Activated T-cell treated with anti-CD3 and anti-CD28 coated beads for 24 hours (primary cell): ENCODE data around the gene FDXACB1.

Experiments used
- DNase-seq: peaks from one replicate; pipeline ENCODE4 v3.0.0-alpha.2; 2020; ENCODE audit warnings: low read depth

Gene FDXACB1, protein sequence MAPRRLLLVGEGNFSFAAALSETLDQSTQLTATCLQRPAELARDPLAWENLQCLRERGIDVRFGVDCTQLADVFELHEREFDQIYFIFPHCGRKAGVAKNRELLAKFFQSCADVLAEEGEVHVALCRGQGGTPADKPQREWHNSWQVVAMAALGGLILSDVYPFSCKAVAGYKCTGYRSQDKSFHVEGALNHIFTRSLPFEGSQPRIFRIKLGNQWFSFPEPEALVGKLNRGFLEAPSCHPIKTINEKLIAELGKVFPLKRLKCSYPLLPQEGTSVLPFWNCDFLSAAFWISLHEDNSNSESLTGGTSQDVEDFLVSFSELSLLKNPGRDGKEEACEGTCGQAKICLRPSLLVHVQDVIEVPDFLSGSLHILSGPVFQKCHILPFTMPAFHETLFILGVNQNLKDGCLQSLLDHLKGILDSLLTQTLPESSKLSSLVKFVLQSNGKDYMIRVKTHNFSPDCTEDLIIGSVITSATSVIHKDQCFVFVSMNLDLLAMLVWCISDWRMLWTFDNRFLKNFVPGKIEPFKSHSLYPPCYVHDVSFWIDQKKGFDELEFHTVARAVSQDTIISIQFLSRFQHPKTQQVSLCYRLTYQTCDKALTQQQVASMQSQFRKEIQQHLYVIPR

DNA sequence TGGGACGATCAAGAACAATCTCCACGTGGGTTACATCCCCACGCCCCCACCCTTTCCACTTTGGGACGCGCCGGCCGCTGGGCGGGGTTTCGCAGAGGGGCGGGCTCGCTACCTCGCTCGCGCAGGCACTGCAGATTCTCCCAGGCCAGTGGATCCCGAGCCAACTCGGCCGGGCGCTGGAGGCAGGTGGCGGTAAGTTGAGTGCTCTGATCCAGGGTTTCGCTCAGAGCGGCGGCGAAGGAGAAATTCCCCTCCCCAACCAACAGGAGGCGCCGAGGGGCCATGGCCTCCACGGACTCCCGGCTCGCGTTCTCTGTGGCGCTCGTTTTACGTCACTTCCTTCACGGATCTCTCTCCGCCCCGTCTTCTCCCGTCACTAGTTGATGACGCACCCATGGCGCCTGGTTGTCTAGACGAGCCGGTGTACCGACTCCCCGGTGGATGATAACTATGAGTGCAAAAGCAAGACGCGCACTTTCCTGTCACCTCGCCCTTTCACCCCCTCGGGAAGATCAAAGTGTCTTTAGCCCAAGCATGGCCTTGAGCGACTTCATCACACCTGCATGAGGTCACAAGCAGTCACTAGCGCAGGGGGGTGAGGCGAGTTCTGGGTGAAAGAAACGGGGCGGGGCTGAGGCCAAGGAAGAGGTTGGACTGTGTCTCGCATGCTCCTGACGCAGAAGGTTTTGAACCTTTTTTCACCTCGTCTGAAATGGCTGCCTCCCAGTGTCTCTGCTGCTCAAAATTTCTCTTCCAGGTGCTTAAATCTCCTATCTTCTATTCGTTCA lies at the start of gene FDXACB1, which contains the start of gene CFAP68:
Gene FDXACB1 (minus strand): TSS at position 317 of the 788 bp plus-strand sequence. CDS start 33 bp downstream, at position 284.
Gene CFAP68 (plus strand): TSS at position 693 of the 788 bp plus-strand sequence. CDS start 20 bp downstream, at position 713.
- DNase-seq: peak; percentile 93

DNA sequence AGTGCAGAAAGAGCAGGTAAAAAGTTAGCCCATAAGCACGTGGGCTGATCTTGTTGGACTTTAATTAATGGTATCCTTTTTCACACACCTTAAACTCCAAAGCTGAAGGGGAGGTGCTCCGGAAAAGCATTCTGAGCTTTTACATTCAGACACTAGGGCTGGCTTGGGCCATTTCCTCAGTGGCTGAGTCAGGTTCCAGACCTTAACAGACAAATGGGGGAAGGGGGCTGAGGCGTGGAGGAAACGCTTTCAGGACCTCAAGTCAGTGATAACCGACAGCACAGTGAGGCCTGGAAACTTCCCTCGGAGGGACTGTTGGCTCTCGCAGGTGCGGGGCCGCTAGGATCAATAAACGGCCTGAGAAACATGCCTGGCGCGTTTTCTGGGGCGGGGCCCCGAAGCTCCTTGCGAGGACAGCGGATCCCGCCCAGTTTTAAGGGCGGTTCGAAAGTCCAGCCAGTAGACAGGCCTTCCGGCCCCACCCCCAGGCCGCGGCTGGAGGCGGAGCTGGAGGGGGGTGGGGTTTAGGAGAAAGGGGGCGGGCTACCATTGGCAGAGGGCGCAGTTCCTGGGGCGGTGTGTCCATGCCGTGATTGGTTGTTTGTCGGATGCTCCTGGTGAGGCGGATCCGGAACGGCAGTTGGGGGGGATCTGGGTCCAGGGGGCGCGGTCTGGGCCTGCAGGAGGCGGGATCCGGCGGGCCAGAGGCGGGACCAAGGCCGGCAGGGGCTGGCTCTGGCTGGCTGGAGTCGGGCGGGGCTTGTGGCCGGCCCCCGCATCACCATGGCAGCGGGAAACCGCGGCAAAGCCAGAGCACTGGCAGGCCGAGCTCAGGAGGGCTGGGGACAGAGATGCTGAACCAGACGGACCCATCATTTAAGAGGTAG lies 47.8 kb upstream of the FDXACB1 start:
- DNase-seq: peak; percentile 94

DNA sequence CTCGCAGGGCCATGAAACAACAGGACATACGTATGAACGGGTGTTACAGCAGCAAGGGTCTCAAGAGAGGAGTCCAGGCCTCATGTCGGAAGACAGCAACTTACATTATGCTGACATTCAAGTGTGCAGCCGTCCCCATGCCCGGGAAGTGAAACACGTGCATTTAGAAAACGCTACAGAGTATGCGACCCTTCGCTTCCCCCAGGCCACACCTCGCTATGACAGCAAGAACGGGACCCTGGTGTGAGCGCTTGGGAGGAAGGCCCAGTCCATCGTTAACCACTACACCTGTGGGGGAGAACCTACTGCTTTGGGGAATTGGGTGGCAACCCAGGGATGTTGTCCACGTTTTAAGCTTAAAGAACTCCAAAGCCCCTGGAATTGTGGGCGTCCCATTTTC lies 47.0 kb upstream of the FDXACB1 start:
- DNase-seq: no peak

DNA sequence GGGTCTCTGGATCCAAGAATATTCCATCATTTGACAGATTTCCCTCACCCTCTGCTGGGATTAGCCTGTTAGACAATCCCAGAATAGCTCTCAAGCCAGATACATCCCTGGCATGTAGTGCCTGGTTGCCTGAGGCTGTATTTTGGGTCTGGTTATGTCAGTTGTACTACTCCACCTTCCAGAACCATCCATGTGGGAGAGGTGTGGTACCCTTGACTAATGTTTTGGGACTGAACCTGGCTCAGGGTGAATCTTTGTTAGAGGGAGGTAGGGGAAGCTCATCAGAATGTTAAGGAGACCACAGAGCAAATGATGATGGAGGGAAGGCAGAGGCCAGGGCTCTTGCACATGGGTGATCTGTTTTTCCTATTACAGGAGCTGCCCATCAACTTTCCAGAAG lies 45.0 kb upstream of the FDXACB1 start:
- DNase-seq: no peak

DNA sequence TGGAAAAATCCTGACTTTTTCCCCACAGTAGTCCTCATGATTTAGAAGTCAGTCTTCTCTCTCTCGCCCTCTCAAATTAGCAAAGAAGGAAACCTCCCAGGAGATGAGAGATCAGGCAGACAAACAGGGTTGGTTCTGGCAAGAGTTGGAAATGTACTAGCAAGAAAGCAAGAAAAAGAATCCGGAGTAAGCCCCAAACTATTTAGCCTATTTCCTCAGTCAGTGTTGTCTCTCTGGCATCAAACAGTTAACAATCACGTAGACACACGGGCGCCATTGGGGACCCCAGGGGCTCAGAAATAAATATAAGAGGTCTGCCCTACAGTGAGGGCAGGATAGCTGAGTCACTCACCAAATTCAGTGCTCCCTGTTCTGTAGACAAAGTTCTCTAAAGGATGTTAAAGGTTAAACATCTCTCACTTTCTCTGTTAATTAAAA lies 44.4 kb upstream of the FDXACB1 start:
- no peak for DNase-seq

DNA sequence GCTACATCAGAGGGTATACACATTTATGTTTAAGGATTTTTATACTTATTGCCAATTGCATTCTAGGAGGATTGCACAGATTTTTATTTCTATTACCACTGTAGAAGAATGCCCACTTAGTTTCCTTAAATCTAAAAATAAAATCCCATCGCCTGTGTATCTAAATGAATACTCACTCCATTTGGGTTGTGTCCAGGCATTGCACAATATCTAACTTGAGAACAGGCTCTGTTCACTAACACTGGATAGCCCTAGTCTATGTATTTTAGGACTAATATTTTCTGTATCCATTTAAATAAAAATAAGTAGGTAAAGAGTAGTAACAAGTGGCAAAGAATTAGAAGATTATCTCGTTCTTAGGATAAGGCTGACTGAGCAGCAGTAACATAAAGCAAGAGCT lies 43.8 kb upstream of the FDXACB1 start:
- DNase-seq: no peak

DNA sequence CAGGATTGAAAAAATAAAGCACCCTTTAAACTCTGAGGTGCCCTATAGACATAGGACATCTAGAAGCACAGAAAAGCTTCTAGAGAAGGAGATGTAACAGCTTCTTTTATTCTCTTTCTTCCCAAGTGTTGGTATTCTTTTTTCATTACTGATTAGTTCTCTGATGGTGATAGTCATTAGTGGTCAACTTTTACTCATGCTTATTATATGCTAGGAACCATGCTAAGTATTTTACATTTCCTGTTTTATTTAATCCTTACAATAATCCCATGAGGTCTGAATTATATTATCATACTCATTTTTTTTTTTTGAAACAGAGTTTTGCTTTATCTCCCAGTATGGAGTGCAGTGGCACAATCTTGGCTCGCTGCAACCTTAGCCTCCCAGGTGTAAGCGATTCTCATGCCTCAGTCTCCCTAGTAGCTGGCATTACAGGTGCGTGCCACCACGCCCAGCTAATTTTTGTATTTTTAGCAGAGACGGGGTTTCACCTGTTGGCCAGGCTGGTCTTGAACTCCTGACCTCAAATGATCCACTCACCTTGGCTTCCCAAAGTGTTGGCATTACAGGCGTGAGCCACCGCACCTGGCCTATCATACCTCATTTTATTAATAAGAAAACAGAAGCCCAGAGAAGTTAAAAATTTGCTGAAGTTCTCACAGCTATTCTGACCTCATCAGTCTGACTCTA lies 42.7 kb upstream of the FDXACB1 start:
- no peak for DNase-seq

DNA sequence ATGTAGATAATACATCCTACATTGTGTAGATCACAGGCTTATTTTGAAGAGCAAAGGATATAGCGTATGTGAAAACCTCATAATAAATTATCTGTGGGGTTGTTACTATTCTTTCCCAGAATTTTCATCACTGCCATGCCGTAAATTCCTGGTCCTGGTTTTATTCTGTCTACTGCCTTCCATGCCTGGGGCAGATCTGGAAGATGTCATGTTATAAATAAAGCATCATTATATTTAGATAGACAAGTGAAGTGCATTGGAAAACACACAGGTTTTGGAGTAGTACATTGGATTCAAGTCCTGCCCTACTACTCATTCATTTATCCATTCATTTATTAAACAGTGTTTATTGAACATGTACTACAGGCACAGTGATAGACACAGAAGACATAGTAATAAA lies 41.9 kb upstream of the FDXACB1 start:
- DNase-seq: no peak

DNA sequence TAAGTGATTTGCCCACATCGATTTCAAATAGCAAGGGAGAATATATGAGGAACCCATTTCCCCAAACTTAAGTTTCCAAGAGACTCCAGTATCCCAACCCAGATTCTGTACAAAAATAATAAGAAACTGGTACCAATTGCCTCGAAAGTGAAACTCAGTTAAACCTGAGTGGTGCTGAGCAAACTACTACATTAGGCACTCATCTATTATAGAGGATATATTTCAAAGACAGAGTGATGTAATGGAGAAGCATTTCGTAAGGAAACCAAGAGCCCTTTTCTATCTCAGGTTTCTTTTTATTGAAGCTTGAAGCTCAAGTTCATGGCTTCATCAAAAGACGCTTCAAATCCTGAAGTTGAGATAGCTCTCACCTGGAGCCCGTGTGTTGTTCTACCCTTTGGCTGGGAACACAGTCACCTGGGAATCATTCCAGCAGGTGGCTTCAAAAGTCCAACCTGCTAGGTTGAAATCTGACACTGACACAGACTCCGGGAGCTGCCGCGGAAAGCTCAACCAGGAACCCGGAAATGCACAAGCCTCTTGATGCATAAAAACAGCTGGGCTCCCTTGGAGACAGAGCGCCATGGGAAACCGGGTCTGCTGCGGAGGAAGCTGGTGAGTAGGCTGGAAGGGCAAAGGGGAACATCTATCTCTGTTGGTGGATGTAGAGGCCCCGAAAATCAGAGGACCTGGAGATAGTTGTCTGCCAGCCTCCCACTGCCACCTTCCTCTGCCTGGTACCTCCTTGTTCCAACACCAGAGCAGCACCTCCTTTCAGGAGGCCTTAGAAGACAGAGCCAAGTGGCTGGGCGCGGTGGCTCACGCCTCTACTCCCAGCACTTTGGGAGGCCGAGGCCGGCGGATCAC lies 39.7 kb upstream of the FDXACB1 start, which contains the start of gene C11orf52:
Gene C11orf52 (plus strand): TSS at position 524 of the 867 bp plus-strand sequence. CDS start 60 bp downstream, at position 584.
- no peak for DNase-seq

DNA sequence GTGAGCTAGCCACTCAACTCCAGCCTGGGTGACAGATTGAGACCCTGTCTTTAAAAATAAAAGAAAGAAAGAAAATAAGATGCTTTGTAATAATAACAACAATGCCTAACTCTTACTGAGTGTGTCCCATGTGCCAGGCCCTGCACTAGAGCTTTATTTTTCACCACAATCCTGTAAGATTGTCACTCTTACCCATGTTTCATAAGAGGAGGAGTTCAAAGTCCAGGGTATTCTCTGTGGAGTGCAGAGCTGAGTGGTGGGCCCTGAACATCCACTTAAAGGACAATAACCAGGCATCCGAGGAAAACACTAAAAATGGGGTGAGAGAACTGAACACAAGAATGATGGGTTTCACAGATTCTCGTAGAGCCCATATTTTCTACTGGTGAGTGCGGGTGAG lies 38.8 kb upstream of the FDXACB1 start:
- no peak for DNase-seq

DNA sequence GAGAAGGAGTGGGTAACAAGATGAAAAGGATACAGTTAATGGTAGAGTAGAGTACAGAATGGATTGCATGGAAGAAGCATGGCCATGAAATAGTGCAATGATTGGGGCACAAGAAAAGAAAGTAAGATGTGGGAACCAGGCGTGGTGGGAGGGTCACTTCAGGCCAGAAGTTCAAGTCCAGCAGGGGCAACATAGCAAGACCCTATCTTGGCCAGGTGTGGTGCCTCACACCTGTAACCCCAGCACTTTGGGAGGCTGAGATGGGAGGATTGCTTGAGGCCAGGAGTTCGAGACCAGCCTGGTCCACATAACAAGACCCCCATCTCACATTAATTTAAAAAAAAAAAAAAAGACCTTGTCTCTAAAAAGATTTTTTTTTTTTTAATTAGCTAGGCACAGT lies 38.3 kb upstream of the FDXACB1 start:
- no peak for DNase-seq

DNA sequence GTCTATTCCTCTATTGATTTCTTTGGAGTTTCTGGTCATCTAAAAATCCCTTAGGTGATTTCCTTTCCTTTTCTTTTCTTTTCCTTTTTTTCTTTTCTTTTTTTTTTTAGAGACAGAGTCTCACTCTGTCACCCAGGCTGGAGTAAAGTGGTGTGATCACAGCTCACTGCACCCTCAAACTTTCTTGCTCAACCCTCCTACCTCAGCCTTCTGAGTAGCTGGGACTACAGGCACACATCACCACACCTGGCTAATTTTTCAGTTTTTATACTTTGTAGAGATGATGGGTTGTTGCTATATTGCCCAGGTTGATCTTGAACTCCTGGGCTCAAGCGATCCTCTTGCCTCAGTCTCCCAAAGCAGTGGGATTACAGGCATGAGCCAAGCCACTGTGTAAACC lies 37.8 kb upstream of the FDXACB1 start:
- DNase-seq: no peak

DNA sequence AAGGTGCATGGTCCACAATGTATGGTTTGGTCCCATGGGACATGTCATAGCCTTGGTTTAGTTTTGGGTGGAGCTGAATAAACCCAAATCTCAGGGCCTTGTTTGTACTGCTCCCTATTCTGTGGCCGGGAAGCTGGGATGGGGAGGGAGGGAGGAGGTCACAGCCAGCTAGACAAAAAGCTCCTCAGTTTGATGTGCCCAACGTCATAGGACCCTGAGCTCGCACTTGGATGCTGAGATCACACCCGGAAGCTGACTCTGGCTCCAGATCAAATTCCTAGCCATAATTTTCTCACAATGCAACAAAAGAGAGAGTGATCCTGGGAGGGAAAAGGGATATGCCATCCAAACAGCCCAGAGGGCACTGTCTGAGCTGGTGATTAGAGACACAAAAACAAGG lies 35.0 kb upstream of the FDXACB1 start:
- DNase-seq: no peak

DNA sequence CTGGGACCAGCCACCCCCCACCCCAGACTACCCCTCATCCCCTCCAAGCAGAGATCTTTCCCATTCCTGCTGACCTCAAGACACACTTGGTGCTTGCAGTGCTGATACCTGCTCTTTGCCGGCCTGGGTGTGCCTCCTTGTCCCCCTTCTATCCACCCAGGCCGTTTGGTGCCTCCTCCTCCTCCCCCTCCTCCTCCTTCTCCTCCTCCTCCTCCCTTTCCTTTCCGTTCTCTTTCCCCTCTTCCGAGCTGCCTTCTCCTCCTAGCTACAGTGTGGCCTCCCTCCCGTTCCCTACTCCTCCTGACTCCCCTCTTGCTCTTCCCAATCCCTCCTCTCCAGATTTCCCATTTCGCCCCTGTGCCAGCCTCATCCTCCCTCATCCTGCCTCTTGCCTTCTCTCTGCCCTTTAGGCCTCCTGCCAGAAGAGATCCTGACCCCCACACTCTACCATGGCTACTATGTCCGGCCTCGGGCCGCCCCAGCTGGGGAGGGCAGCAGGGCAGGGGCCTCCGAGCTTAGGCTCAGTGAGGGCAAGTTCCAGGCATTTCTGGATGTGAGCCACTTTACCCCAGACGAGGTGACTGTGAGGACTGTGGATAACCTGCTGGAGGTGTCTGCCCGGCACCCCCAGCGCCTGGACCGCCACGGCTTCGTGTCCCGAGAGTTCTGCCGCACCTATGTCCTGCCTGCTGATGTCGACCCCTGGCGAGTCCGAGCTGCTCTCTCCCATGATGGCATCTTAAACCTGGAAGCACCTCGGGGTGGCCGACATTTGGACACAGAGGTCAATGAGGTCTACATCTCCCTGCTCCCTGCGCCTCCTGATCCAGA lies 34.3 kb upstream of the FDXACB1 start:
- DNase-seq: no peak

DNA sequence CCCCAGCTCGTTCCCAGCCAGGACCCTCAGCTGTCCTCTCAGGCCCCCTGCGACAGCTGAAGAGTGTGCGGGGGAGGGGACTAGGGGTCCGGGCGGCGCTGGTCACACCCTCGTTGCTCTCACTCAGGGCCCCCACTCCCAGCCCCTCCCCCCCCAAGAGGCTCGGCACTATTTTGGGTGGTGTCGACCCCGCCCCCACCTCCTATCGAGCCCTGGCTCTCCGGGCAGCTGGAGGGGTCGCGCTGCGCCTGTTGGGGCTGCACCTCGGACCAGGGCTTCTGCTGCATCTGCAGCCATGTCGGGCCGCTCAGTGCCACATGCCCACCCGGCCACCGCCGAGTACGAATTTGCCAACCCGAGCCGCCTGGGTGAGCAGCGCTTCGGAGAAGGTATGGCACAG lies 33.6 kb upstream of the FDXACB1 start, which contains the start of gene HSPB2:
Gene HSPB2 (plus strand): TSS at position 200 of the 400 bp plus-strand sequence. CDS start 96 bp downstream, at position 296.
- no peak for DNase-seq

DNA sequence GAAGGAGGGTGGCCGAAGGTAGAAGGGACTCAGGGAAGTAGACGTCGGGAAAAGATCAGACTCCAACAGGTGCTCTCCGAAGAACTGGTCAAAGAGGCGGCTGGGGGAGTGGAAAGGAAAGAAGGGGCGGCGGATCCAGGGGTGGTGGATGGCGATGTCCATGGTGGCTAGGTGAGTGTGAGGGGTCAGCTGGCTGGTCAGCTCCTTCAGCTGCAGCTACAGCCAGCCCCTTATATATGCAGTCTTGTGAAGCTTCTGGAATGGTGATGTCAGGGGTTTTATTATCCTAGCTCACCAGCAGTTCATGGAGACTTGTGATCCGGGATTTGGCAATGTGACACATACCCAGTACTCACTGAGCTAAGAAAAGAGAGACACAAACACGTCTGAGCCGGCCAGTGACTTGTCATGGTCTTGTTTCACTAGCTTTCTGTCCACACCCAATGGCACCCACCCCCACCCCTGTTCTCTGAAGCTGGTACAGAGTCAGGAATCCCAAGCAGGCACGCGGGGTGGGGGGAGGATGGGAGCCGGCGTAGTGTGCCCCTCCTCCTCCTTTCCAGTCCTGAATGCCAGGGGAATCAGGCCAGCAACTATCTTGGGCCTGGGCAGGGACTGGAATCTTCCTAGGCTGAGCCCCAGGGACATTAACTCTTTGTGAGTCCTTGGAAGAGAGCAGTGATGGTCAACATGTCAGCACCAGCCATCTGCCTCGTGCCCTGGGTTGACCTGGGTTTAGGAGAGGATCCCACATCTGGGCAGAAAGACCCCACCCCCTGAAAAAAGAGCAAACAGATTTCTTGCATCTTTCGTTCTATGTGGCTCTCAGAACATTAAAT lies 32.8 kb upstream of the FDXACB1 start, which contains the start of gene CRYAB:
Gene CRYAB (minus strand): TSS at position 208 of the 839 bp plus-strand sequence. CDS start 46 bp downstream, at position 162.
- no peak for DNase-seq

DNA sequence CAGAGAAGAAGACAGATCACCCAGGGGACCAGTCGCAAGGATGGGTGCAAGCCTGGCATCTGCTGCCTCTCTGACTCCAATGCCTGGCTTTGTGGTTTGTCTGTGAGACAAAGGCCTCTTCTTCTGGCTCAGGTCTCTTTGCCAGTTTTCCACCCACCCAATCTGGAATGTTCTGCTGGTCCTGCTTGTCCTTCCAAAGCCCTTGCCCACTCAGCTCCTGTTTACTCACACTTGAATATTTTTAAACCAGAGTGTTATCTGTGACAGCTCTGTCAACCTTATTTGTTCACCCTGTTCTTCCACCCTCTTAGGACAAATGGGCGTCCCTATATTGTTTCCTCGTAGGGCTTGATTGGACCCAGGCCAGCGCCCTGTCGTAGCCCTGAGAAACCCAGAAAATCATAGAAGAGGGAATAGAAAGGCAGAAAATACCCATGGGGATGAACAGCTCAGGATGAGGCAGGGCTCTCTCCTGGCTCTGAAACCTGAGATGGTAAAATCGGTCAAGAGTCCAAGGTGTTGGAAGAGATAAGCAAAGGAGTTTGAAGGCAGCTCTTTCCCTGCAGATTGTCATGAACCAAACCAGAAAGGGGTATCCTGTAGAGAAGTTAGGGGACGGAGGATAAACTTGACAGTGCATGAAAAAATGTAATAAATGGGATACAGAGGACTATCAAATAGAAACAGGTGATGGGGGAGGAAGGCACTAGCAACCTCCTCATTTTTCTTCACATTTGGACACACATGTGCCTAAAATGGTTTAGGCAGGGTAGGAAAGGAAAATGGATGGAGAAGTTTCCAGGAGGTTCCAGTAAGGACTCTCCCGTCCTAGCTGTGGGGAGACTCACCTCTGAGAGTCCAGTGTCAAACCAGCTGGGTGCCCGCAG lies 32.0 kb upstream of the FDXACB1 start:
- DNase-seq: no peak
